ENCODE measurements around the gene STING1. TPM values are rescaled to one million over a fixed set of nuclear protein-coding genes. Genes with fewer than 3 reads are reported as not detected.

STING1 gene

Small RNA genes within 50 kb of the gene (small RNA-seq; reads per million reads assigned to genes)
- not detected for gene RNU5B-4P (ENCODE audit: insufficient read depth)
